ENCODE results near the gene ACTG1. TPM values are rescaled to one million over a fixed set of nuclear protein-coding genes. Genes with fewer than 3 reads are reported as not detected.

The ACTG1 gene
- total and polyA plus RNA-seq, 2 of the 4 experiments (the other 2 are of a cell fraction): 10,907 to 15,732 TPM

DNA sequence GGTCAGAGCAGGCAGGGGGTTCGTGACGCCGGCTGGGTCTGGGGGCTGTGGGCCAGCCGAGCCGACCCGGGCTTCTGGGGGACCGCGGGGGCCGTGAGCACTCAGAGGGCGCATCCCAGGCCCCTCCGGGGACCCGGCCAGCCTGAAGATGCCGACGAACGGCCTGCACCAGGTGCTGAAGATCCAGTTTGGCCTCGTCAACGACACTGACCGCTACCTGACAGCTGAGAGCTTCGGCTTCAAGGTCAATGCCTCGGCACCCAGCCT lies 15.7 kb upstream of the ACTG1 start:
- dilution Hi-C loops (cut with HindIII; ENCODE audit: low sequenced_read_pairs, unreplicated experiment): no loop called here

More for the DNA sequence above, 15.7 kb upstream of the ACTG1 start:
- Histone ChIP-seq H3K9me1 (ENCODE audit: insufficient read depth, low read length) (no peaks in the 10 kb centered on the region), H3K9me3 (ENCODE audit: control insufficient read depth, insufficient read depth, low read length) (no peaks in the 10 kb centered on the region), H2BK5ac (ENCODE audit: low read depth, low read length, poor library complexity, severe bottlenecking) (no peak overlapping the region), H3K36me3 (ENCODE audit: control insufficient read depth, insufficient read depth, low read length) (no peaks in the 10 kb centered on the region), H3K27ac (ENCODE audit: insufficient read depth, low read length) (no peak overlapping the region), H3K4me3 (ENCODE audit: insufficient read depth, low read depth, low read length) (no peak overlapping the region), H2BK20ac (ENCODE audit: low read depth, low read length) (no peak overlapping the region), H3K23ac (ENCODE audit: low read depth, low read length) (no peak overlapping the region), H3K18ac (ENCODE audit: low read depth, low read length) (no peak overlapping the region), H3K4ac (ENCODE audit: low read depth, low read length) (no peak overlapping the region), H2AK5ac (ENCODE audit: low read depth, low read length) (no peak overlapping the region), H3K27me3 (ENCODE audit: control insufficient read depth, insufficient read depth, low read length) (peaks cover 9% of the 10 kb centered on the region), H4K5ac (ENCODE audit: low read depth, low read length) (no peak overlapping the region), H2BK15ac (ENCODE audit: low read depth, low read length) (no peak overlapping the region), H2BK120ac (ENCODE audit: low read depth, low read length) (no peak overlapping the region), H3K14ac (replicated peaks; ENCODE audit: low read depth, low read length) (no peak overlapping the region), H4K20me1 (ENCODE audit: insufficient read depth, low read length) (peaks cover 11% of the 10 kb centered on the region), H3K9ac (ENCODE audit: low read depth, low read length) (no peak overlapping the region), H3K79me1 (ENCODE audit: low read depth in 1 of 2, low read length in 2 of 2) (no peaks in the 10 kb centered on the region), H4K8ac (ENCODE audit: low read depth in 2 of 2, low read length in 2 of 2) (no peak overlapping the region), H2AK9ac (replicated peaks; ENCODE audit: low read depth, low read length, poor library complexity) (no peak overlapping the region), H3K4me2 (ENCODE audit: low read depth, low read length) (no peak overlapping the region), H3K4me1 (ENCODE audit: control insufficient read depth, insufficient read depth, low read length) (peaks cover 3% of the 10 kb centered on the region; the same call in 1 of the 2 replicates), H2AFZ (replicated peaks; ENCODE audit: low read length, poor library complexity) (no peak overlapping the region), H3K56ac (ENCODE audit: extremely low read depth, insufficient read depth, low read length) (no peak overlapping the region), H4K91ac (ENCODE audit: insufficient read depth, low read depth, low read length) (no peak overlapping the region)
- 44% methylated on average over 18 of the region's 20 CpGs; no CpG with 5 or more reads in 1 of the 2 experiments for WGBS, 2 experiments (ENCODE audit: extremely low coverage in 2 of 2, insufficient read length in 1 of 2)
- TF ChIP-seq MAZ (IDR thresholded peaks at IDR 0.05; ENCODE audit: borderline replicate concordance, low read depth, low read length) (no peak), FOS (IDR thresholded peaks at IDR 0.05; ENCODE audit: low read depth, low read length) (no peak), MAFK (IDR thresholded peaks at IDR 0.05; ENCODE audit: low read depth, low read length) (no peak), CHD1 (IDR thresholded peaks at IDR 0.05; ENCODE audit: low read depth, low read length) (no peak), RAD21 (IDR thresholded peaks at IDR 0.05; ENCODE audit: low read length) (no peak), SMC3 (IDR thresholded peaks at IDR 0.05; ENCODE audit: low read depth, low read length) (no peak), RCOR1 (IDR thresholded peaks at IDR 0.05; ENCODE audit: insufficient replicate concordance, low read length) (no peak), CEBPB (IDR thresholded peaks at IDR 0.05; ENCODE audit: low read depth, low read length) (no peak), POLR2A (IDR thresholded peaks at IDR 0.05; ENCODE audit: low read depth, low read length) (no peak), MXI1 (IDR thresholded peaks at IDR 0.05; ENCODE audit: borderline replicate concordance, low read depth, low read length) (no peak), RFX5 (IDR thresholded peaks at IDR 0.05; ENCODE audit: low read depth, low read length) (no peak), BHLHE40 (IDR thresholded peaks at IDR 0.05; ENCODE audit: low read depth, low read length) (no peak)
- TF ChIP-seq, protein P1, sequence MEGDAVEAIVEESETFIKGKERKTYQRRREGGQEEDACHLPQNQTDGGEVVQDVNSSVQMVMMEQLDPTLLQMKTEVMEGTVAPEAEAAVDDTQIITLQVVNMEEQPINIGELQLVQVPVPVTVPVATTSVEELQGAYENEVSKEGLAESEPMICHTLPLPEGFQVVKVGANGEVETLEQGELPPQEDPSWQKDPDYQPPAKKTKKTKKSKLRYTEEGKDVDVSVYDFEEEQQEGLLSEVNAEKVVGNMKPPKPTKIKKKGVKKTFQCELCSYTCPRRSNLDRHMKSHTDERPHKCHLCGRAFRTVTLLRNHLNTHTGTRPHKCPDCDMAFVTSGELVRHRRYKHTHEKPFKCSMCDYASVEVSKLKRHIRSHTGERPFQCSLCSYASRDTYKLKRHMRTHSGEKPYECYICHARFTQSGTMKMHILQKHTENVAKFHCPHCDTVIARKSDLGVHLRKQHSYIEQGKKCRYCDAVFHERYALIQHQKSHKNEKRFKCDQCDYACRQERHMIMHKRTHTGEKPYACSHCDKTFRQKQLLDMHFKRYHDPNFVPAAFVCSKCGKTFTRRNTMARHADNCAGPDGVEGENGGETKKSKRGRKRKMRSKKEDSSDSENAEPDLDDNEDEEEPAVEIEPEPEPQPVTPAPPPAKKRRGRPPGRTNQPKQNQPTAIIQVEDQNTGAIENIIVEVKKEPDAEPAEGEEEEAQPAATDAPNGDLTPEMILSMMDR (conservative IDR thresholded peaks at IDR 0.05; ENCODE audit: low read depth, low read length): no peak
- TF ChIP-seq, protein P2, sequence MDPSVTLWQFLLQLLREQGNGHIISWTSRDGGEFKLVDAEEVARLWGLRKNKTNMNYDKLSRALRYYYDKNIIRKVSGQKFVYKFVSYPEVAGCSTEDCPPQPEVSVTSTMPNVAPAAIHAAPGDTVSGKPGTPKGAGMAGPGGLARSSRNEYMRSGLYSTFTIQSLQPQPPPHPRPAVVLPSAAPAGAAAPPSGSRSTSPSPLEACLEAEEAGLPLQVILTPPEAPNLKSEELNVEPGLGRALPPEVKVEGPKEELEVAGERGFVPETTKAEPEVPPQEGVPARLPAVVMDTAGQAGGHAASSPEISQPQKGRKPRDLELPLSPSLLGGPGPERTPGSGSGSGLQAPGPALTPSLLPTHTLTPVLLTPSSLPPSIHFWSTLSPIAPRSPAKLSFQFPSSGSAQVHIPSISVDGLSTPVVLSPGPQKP (IDR thresholded peaks at IDR 0.05; ENCODE audit: borderline replicate concordance, low read depth, low read length): no peak
- TF ChIP-seq, protein P3, sequence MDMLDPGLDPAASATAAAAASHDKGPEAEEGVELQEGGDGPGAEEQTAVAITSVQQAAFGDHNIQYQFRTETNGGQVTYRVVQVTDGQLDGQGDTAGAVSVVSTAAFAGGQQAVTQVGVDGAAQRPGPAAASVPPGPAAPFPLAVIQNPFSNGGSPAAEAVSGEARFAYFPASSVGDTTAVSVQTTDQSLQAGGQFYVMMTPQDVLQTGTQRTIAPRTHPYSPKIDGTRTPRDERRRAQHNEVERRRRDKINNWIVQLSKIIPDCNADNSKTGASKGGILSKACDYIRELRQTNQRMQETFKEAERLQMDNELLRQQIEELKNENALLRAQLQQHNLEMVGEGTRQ (IDR thresholded peaks at IDR 0.05; ENCODE audit: low read depth, low read length): no peak
- DNase-seq (no peak), ATAC-seq (ENCODE audit: low read depth) (no peak)
- no TSS peak for BruUV-seq (replicated peaks)
- CTCF ChIA-PET: no interaction called here
- intact Hi-C loops (cut with micrococcal nuclease): no loop called here
- in situ Hi-C loops (cut with MboI; ENCODE audit: low sequenced_read_pairs): no loop called here
- POLR2A ChIA-PET (ENCODE audit: unreplicated experiment): no interaction called here
